ACC112 (cell line): ENCODE measurements around the gene POLD2.

ENCODE experiments used
- H2AFZ ChIP-seq: fragments of 200-600 bp; sonication (generic); one replicate; pipeline ENCODE4 v1.6.0; 2017; ENCODE audit warnings: antibody characterized with exemption, low read length; ENCODE audit not compliant: unreplicated experiment
- H3K27ac ChIP-seq: fragments of 200-600 bp; sonication (generic); 2 replicates; pipeline ENCODE4 v1.5.1; 2014; ENCODE audit warnings: low read depth, mild to moderate bottlenecking, antibody characterized with exemption, low read length, moderate library complexity
- H3K27me3 ChIP-seq: fragments of 200-600 bp; sonication (generic); 2 replicates; pipeline ENCODE4 v1.6.1; 2014; ENCODE audit warnings: mild to moderate bottlenecking, antibody characterized with exemption, low read length, moderate library complexity, mixed read lengths; ENCODE audit not compliant: insufficient read depth
- H3K36me3 ChIP-seq: fragments of 200-600 bp; sonication (generic); 2 replicates; pipeline ENCODE4 v1.6.1; 2016; ENCODE audit warnings: mild to moderate bottlenecking, antibody characterized with exemption, low read length, moderate library complexity, mixed read lengths; ENCODE audit not compliant: insufficient read depth
- H3K4me1 ChIP-seq: fragments of 200-600 bp; sonication (generic); one replicate; pipeline ENCODE4 v1.6.1; 2016; ENCODE audit warnings: low read length, mixed read lengths; ENCODE audit not compliant: insufficient read depth, unreplicated experiment, control insufficient read depth
- H3K4me3 ChIP-seq: fragments of 200-600 bp; sonication (generic); 2 replicates; pipeline ENCODE4 v1.5.1; 2014; ENCODE audit warnings: mild to moderate bottlenecking, low read depth, low read length
- H3K79me2 ChIP-seq: fragments of 200-600 bp; sonication (generic); one replicate; pipeline ENCODE4 v1.6.0; 2016; ENCODE audit warnings: low read length; ENCODE audit not compliant: control insufficient read depth, unreplicated experiment, insufficient read depth

The POLD2 gene

DNA sequence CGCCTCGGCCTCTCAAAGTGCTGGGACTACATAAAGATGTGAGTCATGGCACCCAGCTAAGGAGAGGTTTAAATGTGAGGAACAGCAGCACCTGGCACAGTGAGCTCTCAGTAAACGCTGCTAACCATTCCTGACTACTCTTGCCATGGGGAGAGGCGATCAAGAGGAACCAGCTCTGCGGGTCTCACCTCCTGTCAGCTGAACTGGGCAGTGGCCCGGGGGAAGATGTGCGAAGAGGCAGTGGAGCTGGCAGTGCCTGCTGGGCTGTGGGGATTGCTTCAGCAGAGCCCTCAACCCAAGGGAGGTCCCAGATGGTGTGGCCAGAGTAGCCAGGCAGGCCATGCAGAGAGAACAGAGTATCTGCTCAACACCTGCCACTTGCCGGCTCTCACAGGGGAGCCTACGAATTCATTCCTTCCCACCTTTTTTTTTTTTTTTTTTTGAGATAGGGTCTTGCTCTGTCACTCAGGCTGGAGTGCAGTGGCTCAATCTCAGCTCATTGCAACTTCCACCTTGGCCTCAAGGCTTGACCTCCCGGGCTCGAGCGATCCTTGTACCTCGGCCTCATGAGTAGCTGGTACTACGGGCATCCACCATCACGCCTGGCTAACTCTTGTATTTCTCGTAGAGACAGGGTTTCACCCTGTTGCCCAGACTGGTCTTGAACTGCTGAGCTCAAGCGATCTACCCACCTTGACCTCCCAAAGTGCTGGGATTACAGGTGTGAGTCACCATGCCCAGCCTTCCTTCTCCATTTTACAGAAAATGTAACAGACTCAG is 47.9 kb downstream of the POLD2 start:
- Histone ChIP-seq H3K4me3 (no peak overlapping the region), H3K27me3 (no peaks in the 10 kb centered on the region), H3K27ac (no peak overlapping the region), H2AFZ (no peak overlapping the region), H3K36me3 (peaks cover 11% of the 10 kb centered on the region; the same call in 1 of the 2 replicates), H3K79me2 (peaks cover 2% of the 10 kb centered on the region), H3K4me1 (peaks cover 21% of the 10 kb centered on the region)

DNA sequence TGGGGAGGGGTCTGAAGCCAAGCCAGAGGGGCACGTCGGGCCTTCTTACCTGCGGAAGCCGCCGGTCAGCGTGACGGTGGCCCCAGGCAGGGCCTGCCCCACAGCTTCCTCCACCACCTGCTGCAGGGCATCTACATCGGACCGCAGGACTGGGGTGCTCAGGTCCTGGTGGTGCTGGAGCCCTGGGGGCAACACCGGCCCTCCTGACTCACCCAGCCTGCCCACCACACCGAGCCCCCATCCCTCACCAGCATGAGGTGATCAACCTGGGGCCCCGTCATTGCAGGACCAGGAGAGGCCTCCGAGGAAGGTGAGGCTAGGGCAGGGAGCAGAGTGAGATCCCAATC is 49.0 kb downstream of the POLD2 start:
- no peak overlapping the region for H2AFZ ChIP-seq
- no peaks in the 10 kb centered on the region for H3K27me3 ChIP-seq
- H3K27ac ChIP-seq, result peak overlapping the region; percentile 40; the same call in 1 of the 2 replicates
- H3K4me1 ChIP-seq, result peaks cover 21% of the 10 kb centered on the region
- H3K79me2 ChIP-seq, result no peaks in the 10 kb centered on the region
- no peak overlapping the region for H3K4me3 ChIP-seq
- H3K36me3 ChIP-seq, result peaks cover 11% of the 10 kb centered on the region; the same call in 1 of the 2 replicates

DNA sequence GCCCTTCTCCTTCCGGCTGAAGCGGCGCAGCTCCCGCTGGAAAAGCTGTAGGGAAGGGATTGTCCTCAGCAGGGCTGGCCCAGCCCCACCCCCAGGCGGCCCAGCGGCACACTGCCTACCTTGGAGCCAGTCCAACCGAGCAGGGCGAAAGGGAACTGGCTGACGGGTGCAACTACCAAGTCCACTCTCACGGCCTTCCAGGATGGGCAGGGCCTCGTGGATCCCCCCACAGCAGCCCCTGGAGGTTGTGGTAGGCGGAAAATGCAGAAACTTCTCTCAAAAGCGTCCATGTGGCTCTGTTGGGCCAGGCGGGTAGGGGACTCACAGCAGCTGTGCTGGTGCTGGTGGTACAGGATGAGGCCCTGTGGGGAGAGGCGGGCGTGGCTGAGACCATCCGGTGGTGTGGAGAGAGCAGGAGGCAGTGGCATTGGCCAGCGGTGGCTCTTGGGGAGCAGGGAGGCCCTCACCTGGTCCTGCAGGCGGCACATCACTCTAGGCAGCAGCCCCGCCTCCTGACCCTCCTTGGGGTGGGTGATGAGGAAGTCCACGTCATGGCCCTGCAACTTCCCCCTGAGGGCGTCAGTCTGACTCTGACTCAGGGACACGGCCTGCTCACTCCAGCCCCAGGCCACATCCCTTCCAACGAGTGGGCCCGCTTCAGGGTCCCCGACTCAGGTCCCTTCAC is 49.5 kb downstream of the POLD2 start:
- Histone ChIP-seq H3K36me3 (peaks cover 7% of the 10 kb centered on the region; the same call in 1 of the 2 replicates), H3K27ac (peak overlapping the region; percentile 40; the same call in 1 of the 2 replicates), H3K4me3 (no peak overlapping the region)

DNA sequence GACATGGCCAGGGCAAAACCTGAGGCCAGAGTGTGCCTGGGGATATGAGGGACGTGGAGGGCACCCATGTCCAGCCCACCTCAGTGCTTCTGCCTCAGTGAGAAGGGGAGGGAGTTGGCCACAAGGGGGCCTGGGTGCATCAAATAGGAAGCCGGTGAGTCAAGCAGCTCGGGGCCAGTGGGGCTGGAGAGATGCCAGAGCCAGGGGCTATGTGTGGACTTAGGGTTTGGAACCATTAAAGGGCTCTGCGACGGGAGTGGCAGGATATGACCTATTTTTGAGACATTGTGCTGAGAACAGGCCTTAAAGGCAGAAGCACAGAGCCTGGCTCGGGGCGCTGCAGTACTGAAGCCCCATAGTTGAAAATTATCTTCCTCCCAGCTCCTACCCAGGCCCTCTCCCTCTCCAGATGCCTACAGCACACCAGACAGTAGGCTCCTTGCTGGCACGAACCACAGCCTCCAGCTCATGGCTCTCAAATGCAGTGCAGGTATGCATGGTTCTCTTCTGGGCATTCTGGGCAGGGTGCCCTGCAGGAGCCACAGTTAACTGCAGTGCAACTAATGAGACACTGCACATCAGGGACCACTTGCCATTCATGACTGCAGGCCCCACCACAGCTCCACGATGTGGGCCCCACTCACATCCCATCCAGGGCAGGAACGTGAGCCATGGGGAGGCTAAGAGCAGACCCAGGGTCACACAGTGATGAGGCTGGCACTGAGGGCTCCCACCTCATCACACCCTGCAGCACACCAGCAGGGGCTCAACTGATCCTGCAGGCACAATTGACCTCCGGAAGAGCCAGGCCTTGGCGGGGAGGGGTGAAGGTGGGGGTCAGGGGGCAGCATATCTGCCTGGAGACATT is 50.8 kb downstream of the POLD2 start:
- Histone ChIP-seq H3K36me3 (0 out of 2 replicates have a peak, but pooled peaks cover 1% of the 10 kb centered on the region), H3K4me3 (no peak overlapping the region), H3K27ac (peak overlapping the region; percentile 11; the same call in 1 of the 2 replicates), H3K27me3 (no peaks in the 10 kb centered on the region), H2AFZ (no peak overlapping the region), H3K79me2 (no peaks in the 10 kb centered on the region), H3K4me1 (peaks cover 21% of the 10 kb centered on the region)

More for the DNA sequence above, 49.5 kb downstream of the POLD2 start:
- Histone ChIP-seq H3K27me3 (no peaks in the 10 kb centered on the region), H3K79me2 (no peaks in the 10 kb centered on the region), H3K4me1 (peaks cover 21% of the 10 kb centered on the region), H2AFZ (no peak overlapping the region)

DNA sequence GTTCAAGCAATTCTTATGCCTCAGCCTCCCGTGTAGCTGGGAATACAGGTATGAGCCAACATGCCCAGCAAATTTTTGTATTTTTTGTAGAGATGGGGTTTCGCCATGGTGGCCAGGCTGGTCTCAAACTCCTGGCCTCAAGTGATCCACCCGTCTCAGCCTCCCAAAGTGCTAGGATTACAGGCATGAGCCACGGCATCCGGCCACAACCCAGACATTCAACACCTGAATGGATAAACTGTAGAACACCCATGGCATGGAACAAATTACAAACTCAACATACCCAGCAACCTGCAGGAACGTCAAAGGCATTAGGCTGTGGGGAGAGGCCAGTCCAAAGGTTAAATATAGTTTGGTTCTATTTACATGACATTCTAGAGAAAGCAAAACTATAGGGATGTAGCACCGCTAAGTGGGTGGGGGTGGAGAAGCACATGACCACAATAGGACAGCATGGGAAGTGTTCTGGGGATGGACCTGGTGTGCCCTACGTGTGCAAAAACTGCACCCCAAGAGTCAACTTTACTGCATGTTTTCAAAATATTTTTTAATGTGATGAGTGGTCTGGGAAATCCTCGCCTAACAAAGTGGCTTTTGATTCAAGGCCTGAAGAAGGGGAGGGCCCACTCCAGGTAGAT is 51.5 kb downstream of the POLD2 start:
- Histone ChIP-seq H3K27me3 (no peaks in the 10 kb centered on the region), H3K36me3 (no peaks in the 10 kb centered on the region), H3K27ac (no peak overlapping the region), H3K79me2 (no peaks in the 10 kb centered on the region), H3K4me1 (peaks cover 21% of the 10 kb centered on the region), H2AFZ (no peak overlapping the region), H3K4me3 (no peak overlapping the region)

DNA sequence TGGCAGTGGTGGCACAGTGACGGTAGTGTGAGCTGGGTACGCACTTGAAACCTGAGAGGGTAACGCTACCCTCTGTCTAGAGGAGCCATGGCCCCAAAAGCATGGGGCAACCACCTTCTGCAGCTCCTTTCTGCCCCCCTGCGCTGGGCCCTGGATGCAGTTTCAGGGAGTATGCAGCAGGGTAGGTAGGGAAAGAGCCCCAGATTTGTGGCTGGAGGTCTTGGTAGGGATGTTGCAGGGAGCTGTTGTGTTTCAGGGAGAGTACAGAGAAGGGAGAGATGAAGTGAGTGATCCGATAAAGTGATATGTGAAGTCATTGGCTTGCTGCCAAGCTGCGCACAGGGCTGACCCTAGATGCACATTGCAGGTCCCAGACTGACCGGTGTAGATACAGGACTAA is 55.3 kb downstream of the POLD2 start:
- no peaks in the 10 kb centered on the region for H3K79me2 ChIP-seq
- no peak overlapping the region for H3K27ac ChIP-seq
- no peak overlapping the region for H2AFZ ChIP-seq
- peaks cover 9% of the 10 kb centered on the region; the same call in 1 of the 2 replicates for H3K27me3 ChIP-seq
- no peak overlapping the region for H3K4me3 ChIP-seq
- no peaks in the 10 kb centered on the region for H3K36me3 ChIP-seq
- peaks cover 22% of the 10 kb centered on the region for H3K4me1 ChIP-seq

DNA sequence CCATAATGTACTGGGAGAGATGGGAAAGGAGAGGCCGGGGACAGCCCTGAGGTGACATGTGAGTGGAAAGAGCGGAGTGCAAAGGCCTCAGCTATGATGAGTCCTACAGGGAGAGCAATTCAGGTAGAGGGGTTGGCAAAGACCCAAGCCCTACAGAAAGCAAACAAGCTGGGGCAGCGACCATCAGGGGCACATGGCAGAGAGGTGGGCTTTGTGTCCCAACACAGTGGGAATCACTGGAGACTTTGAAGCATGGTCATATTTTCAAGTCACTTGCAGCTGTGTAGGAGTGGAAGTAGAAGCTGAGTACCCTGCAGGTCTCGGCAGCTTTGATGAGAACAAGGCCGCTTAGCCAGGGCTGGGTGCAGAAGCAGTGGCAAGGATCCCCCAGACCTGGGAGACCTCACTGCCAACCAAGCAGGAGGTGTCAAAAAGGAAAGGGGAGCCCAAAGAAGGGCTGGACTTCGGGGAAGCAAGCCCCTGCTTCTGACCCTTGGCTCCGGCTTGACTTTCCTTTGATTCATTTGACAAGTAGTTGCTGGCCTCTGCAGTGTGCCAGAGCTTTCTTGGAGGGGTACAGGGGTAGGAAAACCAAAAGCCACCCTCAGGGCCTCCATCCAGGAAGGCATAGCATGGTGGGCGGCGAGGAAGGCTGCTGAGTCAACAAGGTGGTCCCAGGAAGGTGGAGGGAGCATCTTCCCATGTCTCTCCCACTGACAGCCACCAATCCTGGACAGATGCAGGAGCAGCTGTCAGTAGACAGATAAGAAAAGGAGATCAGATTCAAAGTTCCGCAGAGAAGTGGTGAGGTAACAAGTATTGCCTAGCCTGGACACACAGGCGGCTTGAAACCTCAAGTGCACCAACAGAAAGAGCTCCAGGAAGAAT is 56.0 kb downstream of the POLD2 start:
- H3K4me3 ChIP-seq, result no peak overlapping the region
- H2AFZ ChIP-seq, result no peak overlapping the region
- H3K4me1 ChIP-seq, result peaks cover 18% of the 10 kb centered on the region
- H3K36me3 ChIP-seq, result no peaks in the 10 kb centered on the region
- no peaks in the 10 kb centered on the region for H3K79me2 ChIP-seq
- H3K27me3 ChIP-seq, result peaks cover 9% of the 10 kb centered on the region; the same call in 1 of the 2 replicates
- H3K27ac ChIP-seq, result no peak overlapping the region

DNA sequence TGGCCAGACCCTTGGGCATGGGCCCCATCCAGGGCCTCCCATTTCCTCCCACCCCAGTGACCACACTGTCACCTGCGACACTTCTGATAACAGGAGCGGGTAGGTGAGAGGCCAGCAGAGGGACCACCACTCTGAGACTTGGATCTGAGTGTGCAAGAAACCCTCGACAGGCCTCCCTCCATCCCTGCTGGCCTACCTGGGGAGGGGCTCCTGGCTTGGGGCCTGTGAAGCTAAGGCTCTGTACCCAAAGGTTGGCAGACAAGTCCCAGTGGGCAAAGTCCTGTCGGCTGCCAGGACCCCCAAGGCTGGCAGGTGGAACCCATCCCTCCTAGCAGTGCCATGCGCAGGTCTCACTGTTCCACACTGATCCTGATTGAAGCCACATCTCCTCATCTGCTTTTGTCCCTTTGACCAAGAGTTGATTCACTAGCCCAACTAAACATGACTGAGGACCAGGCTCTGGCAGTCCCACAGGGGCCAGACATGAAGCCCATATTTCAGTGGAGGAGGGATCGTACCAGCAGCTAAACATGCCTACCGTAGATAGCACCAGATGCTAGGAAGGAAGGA is 56.8 kb downstream of the POLD2 start:
- Histone ChIP-seq H2AFZ (no peak overlapping the region), H3K4me1 (peaks cover 12% of the 10 kb centered on the region), H3K27ac (no peak overlapping the region), H3K27me3 (peaks cover 9% of the 10 kb centered on the region; the same call in 1 of the 2 replicates), H3K36me3 (no peaks in the 10 kb centered on the region), H3K79me2 (no peaks in the 10 kb centered on the region), H3K4me3 (no peak overlapping the region)

DNA sequence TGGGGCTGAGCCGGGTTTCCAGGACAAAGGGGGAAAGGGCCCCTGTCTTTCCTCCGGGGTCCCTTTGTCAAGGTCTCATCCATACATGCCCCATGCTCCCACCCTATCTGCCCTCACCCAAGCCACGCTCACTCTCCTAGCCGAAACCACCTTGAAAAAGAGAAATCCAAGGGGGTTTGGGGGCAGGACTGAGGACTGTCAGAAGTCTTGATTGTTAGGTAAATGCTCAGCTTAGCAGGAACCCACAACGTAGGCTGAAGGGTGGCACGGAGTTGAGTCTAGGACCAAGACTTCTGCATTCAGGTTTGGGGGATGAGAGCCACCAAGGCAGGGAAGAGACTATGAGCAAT is 57.3 kb downstream of the POLD2 start:
- no peaks in the 10 kb centered on the region for H3K79me2 ChIP-seq
- no peaks in the 10 kb centered on the region for H3K36me3 ChIP-seq
- H3K4me3 ChIP-seq, result no peak overlapping the region
- H3K27ac ChIP-seq, result no peak overlapping the region
- peaks cover 12% of the 10 kb centered on the region for H3K4me1 ChIP-seq
- peaks cover 9% of the 10 kb centered on the region; the same call in 1 of the 2 replicates for H3K27me3 ChIP-seq
- H2AFZ ChIP-seq, result no peak overlapping the region
